Neural cell (in vitro differentiated cells): ENCODE measurements around the gene SNX30. TPM values are rescaled to one million over a fixed set of nuclear protein-coding genes. Genes with fewer than 3 reads are reported as not detected.

Experiments
- H2AFZ ChIP-seq: fragments of 200-600, 300-800 bp; sonication (generic), shearing (Covaris generic); 2 replicates; pipeline ENCODE4 v1.6.0; 2014; ENCODE audit warnings: low read depth, mild to moderate bottlenecking, antibody characterized with exemption, low read length, moderate library complexity
- H3F3A ChIP-seq: fragments of 200-600 bp; shearing (Covaris generic); 2 replicates; pipeline ENCODE4 v1.6.1; 2016; ENCODE audit warnings: mild to moderate bottlenecking, moderate library complexity, mixed read lengths, antibody characterized with exemption, low read length; ENCODE audit not compliant: insufficient read depth, poor library complexity, severe bottlenecking
- H3K27ac ChIP-seq: fragments of 200-600, 300-800 bp; sonication (generic), shearing (Covaris generic); 2 replicates; pipeline ENCODE4 v1.5.1; 2014; ENCODE audit warnings: mild to moderate bottlenecking, low read length, moderate library complexity
- H3K27me3 ChIP-seq: fragments of 300-800, 200-600 bp; sonication (generic), shearing (Covaris generic); 2 replicates; pipeline ENCODE4 v1.6.0; 2014; ENCODE audit warnings: mild to moderate bottlenecking, low read depth, low read length, moderate library complexity; ENCODE audit not compliant: insufficient read depth
- H3K36me3 ChIP-seq: fragments of 300-800, 200-600 bp; sonication (generic), shearing (Covaris generic); 2 replicates; pipeline ENCODE4 v1.5.1; 2014; ENCODE audit warnings: mild to moderate bottlenecking, antibody characterized with exemption, low read length, moderate library complexity; ENCODE audit not compliant: insufficient read depth
- H3K4me2 ChIP-seq: fragments of 300-800, 200-600 bp; sonication (generic), shearing (Covaris generic); 2 replicates; pipeline ENCODE4 v1.6.0; 2014; ENCODE audit warnings: mild to moderate bottlenecking, low read length
- H3K4me3 ChIP-seq: fragments of 300-800, 200-600 bp; sonication (generic), shearing (Covaris generic); 2 replicates; pipeline ENCODE4 v1.5.1; 2014; ENCODE audit warnings: mild to moderate bottlenecking, low read length, moderate library complexity
- H3K79me2 ChIP-seq: fragments of 200-600 bp; shearing (Covaris generic); replicated peaks from 2 replicates; pipeline ENCODE4 v1.6.0; 2014; ENCODE audit warnings: mild to moderate bottlenecking, low read length, moderate library complexity; ENCODE audit not compliant: insufficient read depth
- H3K9ac ChIP-seq: fragments of 300-800, 200-600 bp; sonication (generic), shearing (Covaris generic); 2 replicates; pipeline ENCODE4 v1.6.1; 2016; ENCODE audit warnings: mild to moderate bottlenecking, low read length, mixed read lengths
- H3K9me2 ChIP-seq: fragments of 200-600 bp; shearing (Covaris generic); 2 replicates; pipeline ENCODE4 v1.6.1; 2016; ENCODE audit warnings: mild to moderate bottlenecking, low read length, mixed read lengths; ENCODE audit not compliant: insufficient read depth
- H3K9me3 ChIP-seq: fragments of 200-600, 300-800 bp; sonication (generic), shearing (Covaris generic); 2 replicates; pipeline ENCODE4 v1.6.1; 2016; ENCODE audit warnings: mild to moderate bottlenecking, mixed run types, low read length, moderate library complexity, mixed read lengths
- H4K20me1 ChIP-seq: fragments of 200-600 bp; shearing (Covaris generic); 2 replicates; pipeline ENCODE4 v1.6.1; 2016; ENCODE audit warnings: mild to moderate bottlenecking, mixed run types; ENCODE audit not compliant: insufficient read depth
- CTCF ChIP-seq: fragments of 450-650 bp; IDR thresholded peaks from 2 replicates; pipeline ENCODE4 v1.5.1; 2014; ENCODE audit warnings: antibody characterized with exemption, mild to moderate bottlenecking, moderate library complexity; ENCODE audit not compliant: poor library complexity, severe bottlenecking
- EP300 ChIP-seq: fragments of 450-650 bp; conservative IDR thresholded peaks from 2 replicates; pipeline ENCODE4 v1.6.1; 2014; ENCODE audit warnings: antibody characterized with exemption, mild to moderate bottlenecking, moderate library complexity; ENCODE audit not compliant: poor library complexity, severe bottlenecking
- EZH2 ChIP-seq: fragments of 200-600, 300-800 bp; shearing (Covaris generic), sonication (generic); IDR thresholded peaks from 2 replicates; pipeline ENCODE4 v1.6.1; 2014; ENCODE audit warnings: antibody characterized with exemption, low read length, borderline replicate concordance, mild to moderate bottlenecking; ENCODE audit not compliant: insufficient read depth, poor library complexity, severe bottlenecking
- MXI1 ChIP-seq: fragments of 450-650 bp; conservative IDR thresholded peaks from 2 replicates; pipeline ENCODE4 v1.6.1; 2014; ENCODE audit warnings: antibody characterized with exemption, mild to moderate bottlenecking; ENCODE audit not compliant: poor library complexity, severe bottlenecking
- POLR2AphosphoS5 ChIP-seq: IDR thresholded peaks from 2 replicates; pipeline ENCODE4 v1.6.1; 2012
- RAD21 ChIP-seq: fragments of 450-650 bp; conservative IDR thresholded peaks from 2 replicates; pipeline ENCODE4 v1.6.1; 2014; ENCODE audit warnings: antibody characterized with exemption, mild to moderate bottlenecking, moderate library complexity
- REST ChIP-seq: IDR thresholded peaks from 2 replicates; pipeline ENCODE4 v1.6.1; 2012; ENCODE audit warnings: borderline replicate concordance
- SMC3 ChIP-seq: fragments of 450-650 bp; conservative IDR thresholded peaks from 2 replicates; pipeline ENCODE4 v1.6.1; 2014; ENCODE audit warnings: antibody characterized with exemption, mild to moderate bottlenecking, moderate library complexity; ENCODE audit not compliant: poor library complexity
- TAF1 ChIP-seq: IDR thresholded peaks from 2 replicates; pipeline ENCODE4 v1.6.1; 2012; ENCODE audit warnings: low read depth
- polyA plus RNA-seq: library from polyadenylated mRNA; depleted of rRNA; stranded (reverse); fragments of >200 nt; gene quantifications from 2 replicates; pipeline ENCODE4 v1.2.3, GENCODE V29; 2014

SNX30 gene
- polyA plus RNA-seq, 1 donor from 2014 or later: 30.0 TPM

GRCh38 chr9:112848316-112849151 lies 98.0 kb downstream of the SNX30 start:
- Histone ChIP-seq H3K36me3 (no peaks in the 10 kb centered on the region), H3F3A (no peaks in the 10 kb centered on the region), H4K20me1 (no peaks in the 10 kb centered on the region), H3K27ac (no peak overlapping the region), H2AFZ (no peak overlapping the region), H3K9me2 (no peaks in the 10 kb centered on the region), H3K4me2 (no peak overlapping the region), H3K27me3 (no peaks in the 10 kb centered on the region), H3K9me3 (no peaks in the 10 kb centered on the region), H3K4me3 (no peak overlapping the region), H3K9ac (no peak overlapping the region), H3K79me2 (no peaks in the 10 kb centered on the region)
- TF ChIP-seq TAF1: no peak
- no peak for TF ChIP-seq MXI1
- no peak for TF ChIP-seq EZH2
- TF ChIP-seq REST: no peak

GRCh38 chr9:112849363-112849922 lies 98.9 kb downstream of the SNX30 start:
- Histone ChIP-seq H3K4me2 (no peak overlapping the region), H3K27ac (no peak overlapping the region)
- no peak for TF ChIP-seq CTCF
- no peak for TF ChIP-seq REST
- TF ChIP-seq POLR2AphosphoS5: no peak
- no peak for TF ChIP-seq SMC3
- TF ChIP-seq TAF1: no peak
- no peak for TF ChIP-seq RAD21
- TF ChIP-seq EP300: no peak
- TF ChIP-seq MXI1: no peak

More at GRCh38 chr9:112849363-112849922, 98.9 kb downstream of the SNX30 start:
- Histone ChIP-seq H2AFZ (no peak overlapping the region), H3K9me2 (no peaks in the 10 kb centered on the region), H3K27me3 (no peaks in the 10 kb centered on the region), H4K20me1 (no peaks in the 10 kb centered on the region), H3K9me3 (no peaks in the 10 kb centered on the region), H3K79me2 (no peaks in the 10 kb centered on the region), H3F3A (no peaks in the 10 kb centered on the region), H3K4me3 (no peak overlapping the region), H3K9ac (no peak overlapping the region), H3K36me3 (no peaks in the 10 kb centered on the region)
